GM12891 (cell line): Measurements from ENCODE around the gene DPP7.

ENCODE experiments used
- DNase-seq: peaks from one replicate; pipeline ENCODE4 v3.0.0; 2011; ENCODE audit warnings: low spot score; ENCODE audit not compliant: insufficient read length
- FAIRE-seq: peaks from 2 replicates; lab custom pipeline; 2011; peaks lifted over from hg19 to GRCh38; lab: Jason Lieb, UNC
- PAX5 ChIP-seq: IDR thresholded peaks from 2 replicates; pipeline ENCODE4 v1.6.1; 2011; ENCODE audit warnings: low read length, moderate library complexity, mild to moderate bottlenecking; ENCODE audit not compliant: insufficient read depth, severe bottlenecking
- POLR2A ChIP-seq: IDR thresholded peaks from 2 replicates; pipeline ENCODE4 v1.6.1; 2011; ENCODE audit warnings: low read depth, low read length, control low read depth
- POLR2AphosphoS5 ChIP-seq: IDR thresholded peaks from 2 replicates; pipeline ENCODE4 v1.6.1; 2011; ENCODE audit warnings: low read depth, low read length, control low read depth
- POU2F2 ChIP-seq: IDR thresholded peaks from 2 replicates; pipeline ENCODE4 v1.6.1; 2011; ENCODE audit warnings: low read depth, mild to moderate bottlenecking, control low read depth, low read length, moderate library complexity
- SPI1 ChIP-seq: IDR thresholded peaks from 2 replicates; pipeline ENCODE4 v1.6.1; 2011; ENCODE audit warnings: low read depth, low read length, control low read depth
- TAF1 ChIP-seq: IDR thresholded peaks from 2 replicates; pipeline ENCODE4 v1.6.1; 2011; ENCODE audit warnings: low read depth, low read length, control low read depth

DPP7 gene

GRCh38 chr9:137117269-137117731, 2.8 kb upstream of the DPP7 start:
- FAIRE-seq (no peak), DNase-seq (no peak)
- TF ChIP-seq POLR2A (no peak), SPI1 (no peak), POU2F2 (no peak), POLR2AphosphoS5 (no peak), TAF1 (no peak)

- TF ChIP-seq POU2F2: no peak
- no peak for TF ChIP-seq POLR2A
- no peak for TF ChIP-seq SPI1
- TF ChIP-seq PAX5: no peak
- no peak for TF ChIP-seq TAF1
- TF ChIP-seq POLR2AphosphoS5: no peak
- FAIRE-seq: no peak
- no peak for DNase-seq
Observed at GRCh38 chr9:137116728-137117127, 2.2 kb upstream of the DPP7 start.

DNA sequence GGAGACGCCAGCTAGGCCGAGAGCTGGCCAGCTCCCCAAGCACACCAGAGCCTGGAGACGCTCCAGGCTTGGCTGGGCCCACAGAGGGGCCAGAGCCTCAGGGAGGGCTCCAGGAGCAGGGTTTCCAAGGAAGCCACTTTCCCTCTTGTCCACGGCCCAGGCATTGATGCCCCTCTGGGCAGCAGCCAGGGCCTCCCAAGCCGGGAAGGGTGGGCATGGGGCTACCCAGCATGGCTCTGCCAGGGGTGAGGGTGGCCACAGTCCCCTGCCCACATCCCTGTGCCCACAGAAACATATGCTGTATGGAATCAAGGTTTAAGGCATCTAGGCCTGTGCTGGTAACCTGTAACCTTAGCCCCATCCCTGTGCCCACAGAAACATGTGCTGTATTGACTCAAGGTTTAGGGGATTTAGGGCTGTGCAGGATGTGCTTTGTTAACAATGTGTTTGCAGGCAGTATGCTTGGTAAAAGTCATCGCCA, 1.5 kb upstream of the DPP7 start:
- FAIRE-seq (no peak), DNase-seq (no peak)
- TF ChIP-seq SPI1 (no peak), POU2F2 (no peak), PAX5 (no peak), TAF1 (no peak), POLR2AphosphoS5 (no peak), POLR2A (no peak)

- DNase-seq (no peak), FAIRE-seq (no peak)
- TF ChIP-seq POU2F2 (no peak), SPI1 (no peak), TAF1 (no peak), PAX5 (no peak), POLR2A (no peak), POLR2AphosphoS5 (no peak)
Observed at GRCh38 chr9:137115394-137116026, 977 bp upstream of the DPP7 start.

DNA sequence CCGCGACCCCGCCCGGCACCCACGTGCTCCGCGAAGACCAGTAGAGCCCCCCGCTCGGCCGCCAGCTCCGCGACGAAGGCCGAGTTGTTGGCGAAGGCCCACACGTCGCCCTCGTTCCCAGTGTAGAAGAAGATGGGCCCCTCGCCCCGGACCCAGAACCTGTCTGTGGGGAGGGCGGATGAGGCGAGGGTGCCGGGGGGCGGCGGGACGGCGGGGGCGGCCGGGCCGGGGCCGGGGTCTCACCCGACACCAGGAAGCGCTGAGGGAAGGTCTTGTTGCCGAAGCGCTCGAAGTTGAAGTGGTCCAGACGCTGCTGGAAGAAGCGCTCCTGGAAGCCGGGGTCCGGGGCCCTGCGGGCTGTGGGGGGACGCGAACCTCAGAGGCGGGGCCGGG, 317 bp downstream of the DPP7 start:
- no peak for DNase-seq
- no peak for FAIRE-seq
- TF ChIP-seq POLR2A (no peak), POU2F2 (no peak), POLR2AphosphoS5 (no peak), TAF1 (no peak), SPI1 (no peak), PAX5 (no peak)

DNA sequence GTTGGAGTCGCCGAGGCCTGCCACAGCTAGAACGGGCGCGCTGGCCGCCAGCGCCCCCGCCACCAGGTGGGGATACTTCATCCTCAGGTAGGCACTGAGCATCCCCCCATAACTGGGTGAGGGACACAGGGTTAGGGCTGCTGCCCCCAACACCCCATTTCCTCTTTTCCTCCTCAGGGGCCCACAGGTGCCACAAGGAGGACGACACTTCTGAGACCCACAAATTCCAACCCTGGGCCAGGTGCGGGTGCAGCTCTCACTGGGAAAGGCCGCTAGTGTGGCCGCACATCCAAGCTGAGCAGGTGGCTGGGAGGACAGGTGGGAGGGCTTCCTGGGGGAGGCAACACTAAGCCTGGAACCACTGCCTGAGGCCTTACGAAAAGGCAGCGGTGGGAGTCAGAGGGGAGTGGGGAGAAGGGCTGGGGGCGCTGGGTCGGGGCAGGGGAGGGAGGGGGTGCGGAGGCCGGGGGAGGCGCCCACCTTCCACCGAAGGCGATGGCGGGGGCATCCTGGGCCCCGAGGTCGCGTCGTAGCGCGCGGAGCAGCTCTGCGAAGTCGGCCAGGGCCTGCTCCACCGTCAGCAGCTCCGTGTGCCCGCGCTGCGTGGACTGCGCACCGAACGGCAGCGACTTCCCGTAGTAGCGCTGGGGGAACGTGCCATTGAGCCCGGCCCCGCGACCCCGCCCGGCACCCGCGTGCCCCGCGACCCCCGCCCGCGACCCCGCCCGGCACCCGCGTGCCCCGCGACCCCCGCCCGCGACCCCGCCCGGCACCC, 961 bp downstream of the DPP7 start:
- no peak for FAIRE-seq
- no peak for DNase-seq
- peak; percentile 49 for TF ChIP-seq SPI1
- TF ChIP-seq POU2F2: no peak
- TF ChIP-seq POLR2AphosphoS5: no peak
- no peak for TF ChIP-seq TAF1

DNA sequence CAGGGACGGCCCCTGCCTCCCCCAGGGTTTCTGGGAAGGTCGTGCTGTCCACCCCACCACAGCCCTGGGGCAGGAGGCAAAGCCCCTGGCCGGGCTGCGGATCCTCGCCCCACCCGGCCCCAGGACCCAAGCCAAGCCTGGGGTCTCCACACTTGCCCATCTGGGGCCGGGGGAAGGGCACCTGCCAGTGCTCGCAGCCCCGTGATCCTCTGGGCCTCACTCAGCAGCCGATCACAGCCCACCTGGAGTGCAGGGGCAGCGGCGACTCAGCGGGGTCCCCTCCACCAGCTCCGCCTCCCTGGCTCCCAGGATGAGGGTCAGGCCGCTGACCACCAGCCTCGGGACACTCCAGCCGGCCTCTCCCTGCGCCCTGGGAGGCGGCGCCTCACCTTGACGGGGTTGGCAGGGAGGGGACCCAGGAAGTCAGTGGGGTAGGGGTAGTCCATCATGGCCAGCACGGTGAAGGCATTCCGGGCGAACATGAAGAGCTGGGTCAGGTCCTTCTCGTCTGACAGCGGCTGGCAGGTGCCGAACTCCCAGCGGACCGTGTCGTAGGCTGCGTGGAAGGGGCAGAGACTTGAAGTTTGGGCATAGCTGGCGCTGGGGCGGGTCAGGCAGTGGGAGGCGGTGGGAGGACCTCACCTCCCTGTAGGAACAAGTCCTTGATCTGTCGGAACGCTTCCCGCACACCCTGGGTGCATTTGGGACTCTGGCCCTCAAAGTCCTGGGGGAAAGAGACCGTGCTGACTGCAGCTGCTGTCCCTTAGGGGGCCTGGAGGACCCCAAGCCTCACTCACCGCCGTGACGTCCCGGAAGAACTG, 1.8 kb downstream of the DPP7 start:
- TF ChIP-seq POLR2AphosphoS5 (no peak), TAF1 (no peak), SPI1 (no peak), POLR2A (no peak), POU2F2 (no peak), PAX5 (no peak)
- DNase-seq: no peak
- FAIRE-seq: no peak

DNA sequence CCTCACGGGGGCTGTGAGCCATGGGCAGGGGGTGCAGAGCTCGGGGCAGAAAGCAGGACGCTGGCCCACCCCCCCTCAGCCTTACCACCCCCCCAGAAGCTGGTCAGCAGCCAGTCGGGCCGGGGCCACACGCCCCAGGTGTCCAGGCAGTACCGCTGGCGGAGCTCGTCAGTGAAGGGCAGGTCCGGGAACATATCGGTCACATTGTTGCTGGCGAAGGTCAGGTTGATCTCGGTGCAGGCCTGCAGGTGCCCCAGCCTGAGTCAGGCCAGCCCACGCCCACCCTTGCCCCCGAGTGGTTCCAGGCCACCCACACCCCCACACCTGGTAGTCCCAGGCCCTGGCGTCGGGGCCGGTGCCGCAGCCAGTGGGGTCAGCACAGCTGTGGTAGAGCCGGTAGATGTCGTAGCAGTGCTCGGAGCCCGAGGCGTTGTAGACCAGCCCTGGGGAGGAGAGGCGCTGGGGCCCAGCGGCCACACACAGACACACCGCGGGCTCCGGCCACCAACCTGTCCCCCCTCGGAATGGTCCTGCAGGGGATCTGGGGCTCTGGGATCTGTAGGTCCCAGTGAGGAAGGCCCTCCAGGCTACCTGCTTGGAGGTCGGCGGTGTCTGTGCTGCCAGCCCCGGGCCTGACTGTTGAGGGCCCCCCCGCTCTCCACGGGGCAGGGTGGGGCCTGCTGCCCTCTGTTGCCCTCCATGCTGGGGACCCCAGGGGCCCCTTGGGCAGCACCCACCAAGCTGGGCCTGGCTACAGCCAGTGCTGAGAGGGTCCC, 2.6 kb downstream of the DPP7 start:
- TF ChIP-seq POU2F2 (no peak), PAX5 (no peak), SPI1 (no peak), POLR2AphosphoS5 (no peak), POLR2A (no peak), TAF1 (no peak)
- DNase-seq (no peak), FAIRE-seq (no peak)
